HFF-Myc (cell line): ENCODE results near the gene SCN11A.
A peak's percentile ranks its signal among the peaks of the same experiment; 100 is the strongest.

Source experiments
- DNase-seq: peaks from one replicate; pipeline ENCODE4 v3.0.0-alpha.2; 2011; ENCODE audit warnings: low read depth; ENCODE audit errors: extremely low read depth
- H3K4me3 ChIP-seq: replicated peaks from 2 replicates; pipeline ENCODE4 v1.5.1; 2011; ENCODE audit warnings: low read depth, mild to moderate bottlenecking, control low read depth, low read length
- CTCF ChIP-seq: IDR thresholded peaks from 2 replicates; pipeline ENCODE4 v1.5.1; 2012; ENCODE audit warnings: mild to moderate bottlenecking, low read depth, low read length, control low read depth; ENCODE audit errors: missing control alignments

The SCN11A gene

GRCh38 chr3:39051649-39052561 lies at the start of gene SCN11A, which contains the start of gene WDR48:
SCN11A (minus strand) TSS chr3:39051944; CDS start chr3:38950362, 101,582 bp downstream.
WDR48 (plus strand) TSS chr3:39052016; CDS start chr3:39052026, 10 bp downstream.
- TF ChIP-seq CTCF = no peak
- peak within 1 kb of the TSS; percentile 79 for H3K4me3 ChIP-seq
- peak; percentile 79 for DNase-seq

GRCh38 chr3:39101022-39101689 lies 49.4 kb upstream of the SCN11A start:
- TF ChIP-seq CTCF = peak; percentile 75
- no peak overlapping the region for H3K4me3 ChIP-seq
- no peak for DNase-seq

- no peak overlapping the region for H3K4me3 ChIP-seq
- no peak for DNase-seq
- no peak for TF ChIP-seq CTCF
Observed at GRCh38 chr3:39100500-39100886, 48.7 kb upstream of the SCN11A start.

- H3K4me3 ChIP-seq = no peak overlapping the region
- no peak for DNase-seq
- TF ChIP-seq CTCF = no peak
Observed at GRCh38 chr3:39099738-39100499, 48.2 kb upstream of the SCN11A start.

GRCh38 chr3:39099242-39099641 lies 47.5 kb upstream of the SCN11A start:
- TF ChIP-seq CTCF = no peak
- no peak overlapping the region for H3K4me3 ChIP-seq
- DNase-seq = no peak

GRCh38 chr3:39098473-39099000 lies 46.8 kb upstream of the SCN11A start:
- H3K4me3 ChIP-seq = no peak overlapping the region
- no peak for DNase-seq
- no peak for TF ChIP-seq CTCF
